Common myeloid progenitor, CD34-positive (primary cell): ENCODE data around the gene SLC23A2.

Experiments
- CTCF ChIA-PET: fragments of 350-600 bp; sonication (Branson Sonifier 250); formaldehyde crosslinking; loops from one replicate; lab custom pipeline; 2021; ENCODE audit warnings: antibody characterized with exemption; lab: Charles Lee
- POLR2A ChIA-PET: fragments of 350-600 bp; sonication (Branson Sonifier 250); formaldehyde crosslinking; loops from one replicate; lab custom pipeline; 2021; ENCODE audit warnings: antibody characterized with exemption; lab: Charles Lee
- DNase-seq, 3 donors: peaks; one replicate each; pipeline versions ENCODE4 v3.0.0 to v3.0.0-alpha.2; 2013
- H3K27ac ChIP-seq, 2 experiments: 1 replicate in 1 of 2; 2 replicates in 1 of 2; pipeline ENCODE4 v1.7.0; 2013; ENCODE audit warnings: inconsistent platforms in 2 of 2, low read length in 2 of 2, mild to moderate bottlenecking in 2 of 2, low read depth in 1 of 2, moderate library complexity in 1 of 2; ENCODE audit not compliant: severe bottlenecking in 2 of 2, insufficient read depth in 1 of 2, poor library complexity in 1 of 2
- H3K27me3 ChIP-seq, 5 experiments: replicated peaks in 2 of 5; 1 replicate in 3 of 5; 2 replicates in 2 of 5; pipeline versions ENCODE4 v1.6.1 to v1.7.0; 2013; ENCODE audit warnings: low read length in 4 of 5, mild to moderate bottlenecking in 2 of 5, moderate library complexity in 2 of 5, inconsistent platforms in 1 of 5; ENCODE audit not compliant: insufficient read depth in 5 of 5, control insufficient read depth in 4 of 5
- H3K36me3 ChIP-seq, 4 experiments: 1 replicate in 2 of 4; 2 replicates in 2 of 4; pipeline versions ENCODE4 v1.6.1 to v1.7.0; 2013; ENCODE audit warnings: low read length in 3 of 4, control low read depth in 1 of 4, mild to moderate bottlenecking in 1 of 4; ENCODE audit not compliant: control insufficient read depth in 4 of 4, insufficient read depth in 4 of 4
- H3K4me1 ChIP-seq, 4 experiments: 1 replicate in 3 of 4; 2 replicates in 1 of 4; pipeline versions ENCODE4 v1.6.1 to v1.7.1; 2013; ENCODE audit warnings: low read length in 3 of 4, mild to moderate bottlenecking in 3 of 4, control low read depth in 1 of 4, inconsistent platforms in 1 of 4, moderate library complexity in 1 of 4; ENCODE audit not compliant: control insufficient read depth in 4 of 4, insufficient read depth in 4 of 4; ENCODE audit errors: control extremely low read depth in 1 of 4
- H3K4me3 ChIP-seq, 7 experiments: 1 replicate in 4 of 7; 2 replicates in 3 of 7; pipeline versions ENCODE4 v1.5.1 to v1.7.0; 2013; ENCODE audit warnings: mild to moderate bottlenecking in 7 of 7, low read length in 6 of 7, moderate library complexity in 6 of 7, inconsistent platforms in 2 of 7, low read depth in 2 of 7, control low read depth in 1 of 7; ENCODE audit not compliant: insufficient read depth in 4 of 7, control insufficient read depth in 1 of 7; ENCODE audit errors: extremely low read depth in 1 of 7
- H3K9me3 ChIP-seq, 5 experiments: 1 replicate in 4 of 5; 2 replicates in 1 of 5; pipeline versions ENCODE4 v1.6.1 to v1.7.1; 2013; ENCODE audit warnings: low read length in 4 of 5, mild to moderate bottlenecking in 2 of 5, inconsistent platforms in 1 of 5, low read depth in 1 of 5, moderate library complexity in 1 of 5; ENCODE audit not compliant: control insufficient read depth in 4 of 5, insufficient read depth in 2 of 5; ENCODE audit errors: control extremely low read depth in 1 of 5
- WGBS: methylation state at CpG from one replicate; pipeline ENCODE4 v1.1.5; 2013; ENCODE audit not compliant: insufficient coverage; 5-methylcytosine and 5-hydroxymethylcytosine counted together

The SLC23A2 gene

DNA sequence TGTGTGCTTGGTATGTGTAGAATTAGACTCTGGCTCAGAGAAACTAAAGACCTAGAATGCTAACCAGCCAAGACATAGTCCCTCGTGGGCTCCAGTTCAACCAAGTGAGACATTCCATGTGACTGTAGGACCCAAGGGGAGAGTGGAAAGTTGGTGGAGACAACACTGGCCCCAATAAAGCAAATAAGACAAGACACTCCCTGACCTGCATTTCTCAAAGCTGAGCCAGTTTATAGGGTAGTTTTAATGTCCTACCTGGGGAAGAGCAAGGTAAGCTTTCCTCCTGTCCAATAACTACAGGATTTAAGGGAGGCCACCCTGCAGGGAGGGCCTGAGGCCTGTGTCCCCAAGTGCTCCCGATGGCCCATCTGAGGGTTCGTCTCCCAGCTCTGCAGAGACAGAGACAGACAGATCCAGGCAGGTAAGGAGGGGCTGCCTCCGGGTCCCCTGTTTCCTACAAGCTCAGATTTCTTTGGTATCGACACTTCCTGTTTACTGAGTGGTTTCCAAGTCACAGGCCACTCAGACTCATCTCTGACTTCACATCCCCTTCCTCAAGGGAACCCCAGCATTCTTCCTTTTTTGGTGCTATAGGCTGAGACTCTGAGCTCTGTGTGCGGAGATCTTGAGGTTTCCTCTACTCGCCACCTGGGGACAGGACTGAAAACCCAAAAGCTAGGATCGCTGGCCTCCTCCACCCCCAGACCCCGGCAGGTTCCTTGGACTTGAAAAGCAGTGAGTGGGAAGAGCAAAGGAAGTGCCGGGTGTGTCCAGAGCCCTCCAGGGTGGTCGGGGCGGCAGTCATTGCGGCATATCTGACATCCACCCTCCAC is 187.2 kb downstream of the SLC23A2 start:
- POLR2A ChIA-PET, result interaction anchor here (1.0 to 1.2 kb wide), 5 partner anchors 17 to 47 kb away, joined by 3 to 10 read pairs (median 3); no protein-coding TSS in a partner anchor
- Histone ChIP-seq H3K4me3 (peak overlapping the region in 6 of 7 experiments; percentile 15 to 67 (median 60)), H3K4me1 (peaks cover 25 to 74% (median 70%) of the 10 kb centered on the region in 4 experiments), H3K27ac (peak overlapping the region; percentile 93 to 95), H3K27me3 (no peaks in the 10 kb centered on the region), H3K36me3 (peaks cover 0 to 37% (median 11%) of the 10 kb centered on the region in 4 experiments), H3K9me3 (no peaks in the 10 kb centered on the region)
- CTCF ChIA-PET, result interaction anchor here (0.7 to 6.6 kb wide), 14 partner anchors 11 to 138 kb away, joined by 3 to 42 read pairs (median 4); no protein-coding TSS in a partner anchor
- peak; percentile 91 to 95 (median 94) for DNase-seq
- 10% methylated on average over 12 of the region's 13 CpGs for WGBS

DNA sequence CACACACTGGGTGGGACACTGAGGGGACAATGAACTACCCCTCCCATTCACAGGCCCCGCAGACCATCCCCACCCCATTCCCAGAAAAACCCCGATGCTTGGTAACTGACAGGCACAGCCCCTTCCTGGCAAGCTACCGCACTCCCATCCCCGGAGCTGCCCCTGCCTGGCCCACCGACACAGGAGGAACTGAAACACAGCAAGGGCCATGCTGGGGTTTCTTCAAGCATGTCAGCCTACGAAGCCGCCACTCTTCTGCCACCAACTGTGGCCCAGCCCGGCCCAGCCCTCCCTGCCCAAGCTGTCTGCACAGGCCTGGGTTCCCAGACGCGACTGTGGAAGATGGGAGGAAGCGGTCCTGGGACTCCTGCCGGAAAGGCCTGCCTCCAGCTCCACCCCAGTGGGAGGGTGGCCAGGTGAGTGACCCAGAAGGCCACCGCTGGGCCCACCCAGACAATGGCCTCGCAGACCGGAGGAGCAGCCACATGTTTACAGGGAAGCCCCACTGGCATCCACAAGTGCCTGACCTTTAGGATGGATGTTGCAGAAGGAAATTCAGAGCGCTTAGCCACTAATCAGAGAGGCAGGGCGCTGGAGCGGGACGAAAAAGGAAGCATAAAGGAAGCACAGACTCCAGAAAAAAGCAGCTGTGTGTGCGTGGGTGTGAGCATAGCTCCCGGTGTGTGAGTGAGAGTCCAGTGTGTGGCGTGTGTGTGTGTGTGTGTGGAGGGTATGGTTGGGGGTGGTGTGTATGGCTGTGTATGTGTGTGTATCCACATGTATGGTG is 188.0 kb downstream of the SLC23A2 start:
- H3K27ac ChIP-seq, result peak overlapping the region; percentile 93 to 95
- peak overlapping the region in 5 of 7 experiments; percentile 11 to 67 (median 34) for H3K4me3 ChIP-seq
- H3K27me3 ChIP-seq, result no peaks in the 10 kb centered on the region
- no peaks in the 10 kb centered on the region for H3K9me3 ChIP-seq
- H3K4me1 ChIP-seq, result peaks cover 31 to 77% (median 75%) of the 10 kb centered on the region in 4 experiments
- 22% methylated on average over 18 of the region's 22 CpGs for WGBS
- POLR2A ChIA-PET, result interaction anchor here (1.1 to 1.2 kb wide), 3 partner anchors 19 to 46 kb away, joined by 3 to 10 read pairs (median 3); no protein-coding TSS in a partner anchor
- CTCF ChIA-PET, result interaction anchor here (0.7 to 6.6 kb wide), 10 partner anchors 10 to 137 kb away, joined by 3 to 42 read pairs (median 4); no protein-coding TSS in a partner anchor
- H3K36me3 ChIP-seq, result peaks cover 0 to 37% (median 6%) of the 10 kb centered on the region in 4 experiments
- DNase-seq, result peak in 2 of 3 donors; percentile 22 to 58

DNA sequence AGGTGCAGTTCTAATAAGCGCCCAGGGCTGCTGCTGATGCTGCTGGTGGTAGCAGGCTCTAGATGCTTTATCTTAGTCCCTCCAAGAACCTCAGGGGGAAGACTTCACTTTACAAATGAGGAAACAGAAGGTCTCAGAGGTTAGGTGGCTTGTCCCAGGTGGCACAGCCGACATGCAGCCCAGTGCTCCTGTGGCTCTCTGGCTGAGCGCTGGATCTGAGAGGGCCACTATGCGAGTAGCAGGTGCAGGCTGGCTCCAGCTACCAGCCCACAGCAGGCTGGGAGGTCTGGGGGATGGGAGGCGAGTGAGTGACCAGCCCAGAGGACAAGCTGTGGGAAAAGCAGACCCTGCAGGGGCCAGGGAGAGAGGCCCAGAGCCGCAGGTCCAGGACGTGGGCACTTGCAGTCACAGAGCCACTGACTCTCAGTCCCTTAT is 188.7 kb downstream of the SLC23A2 start:
- H3K36me3 ChIP-seq, result peaks cover 0 to 39% (median 2%) of the 10 kb centered on the region in 4 experiments
- peak overlapping the region in 4 of 7 experiments; percentile 28 to 61 (median 48) for H3K4me3 ChIP-seq
- POLR2A ChIA-PET, result interaction anchor here (0.5 kb wide), 1 partner anchor 299 kb away, joined by 6 read pairs; no protein-coding TSS in a partner anchor
- H3K27ac ChIP-seq, result peak overlapping the region; percentile 52 to 95
- CTCF ChIA-PET, result interaction anchor here (1.1 to 6.6 kb wide), 5 partner anchors 16 to 143 kb away, joined by 4 to 42 read pairs (median 4); no protein-coding TSS in a partner anchor
- peaks cover 34 to 80% (median 75%) of the 10 kb centered on the region in 4 experiments for H3K4me1 ChIP-seq
- no peaks in the 10 kb centered on the region for H3K9me3 ChIP-seq
- no peaks in the 10 kb centered on the region for H3K27me3 ChIP-seq
- 22% methylated on average over 6 of the region's 7 CpGs for WGBS
- peak; percentile 22 to 82 (median 72) for DNase-seq

DNA sequence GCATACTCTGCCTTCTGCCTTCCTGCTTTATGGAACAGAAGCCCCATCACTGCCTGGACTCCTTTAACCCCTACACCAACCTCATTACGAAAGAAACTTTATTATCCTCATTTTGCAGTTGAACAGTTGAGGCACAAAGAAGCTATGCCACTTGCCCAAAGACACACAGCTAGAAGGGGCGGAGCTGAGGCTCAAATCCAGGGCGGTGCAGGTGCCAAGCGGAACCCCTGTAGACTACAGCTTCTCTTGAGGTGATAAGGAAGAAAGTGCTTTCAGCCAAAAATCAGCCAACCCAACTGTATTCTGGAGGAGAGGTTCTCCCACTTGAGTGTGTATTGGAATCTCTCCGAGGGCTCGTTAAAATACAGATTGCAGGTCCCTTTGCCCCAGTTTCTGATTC is 189.1 kb downstream of the SLC23A2 start:
- Histone ChIP-seq H3K4me1 (peaks cover 34 to 80% (median 75%) of the 10 kb centered on the region in 4 experiments), H3K4me3 (peak overlapping the region in 5 of 7 experiments; percentile 30 to 61 (median 37))

DNA sequence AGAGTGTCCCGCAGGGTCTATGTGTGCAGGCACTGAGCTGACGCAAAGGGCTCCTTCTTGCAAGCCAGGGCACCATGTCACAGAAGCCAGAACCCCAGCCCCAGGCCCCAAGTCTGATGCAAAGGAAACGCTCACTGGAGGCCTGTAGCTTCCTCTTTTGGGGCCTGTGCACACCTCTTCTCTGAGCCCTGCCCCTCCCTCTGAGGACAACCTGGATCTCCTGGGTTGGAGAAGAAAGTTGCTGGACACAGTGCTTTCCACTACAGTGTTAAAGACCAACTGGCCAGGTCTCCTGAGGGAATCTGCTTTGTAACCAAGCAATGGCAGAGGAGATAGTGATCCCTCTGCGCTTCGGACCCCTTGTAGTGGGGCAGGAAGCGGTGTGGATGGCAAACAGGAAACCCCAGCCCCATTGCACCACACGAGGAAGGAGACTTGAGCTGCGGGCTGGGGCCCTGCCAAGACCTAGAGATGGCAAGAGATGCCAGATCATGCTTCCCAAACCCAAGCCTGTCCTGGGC is 189.6 kb downstream of the SLC23A2 start:
- H3K4me3 ChIP-seq, result peak overlapping the region in 6 of 7 experiments; percentile 17 to 61 (median 36)
- POLR2A ChIA-PET, result interaction anchor here (0.6 to 1.3 kb wide), 2 partner anchors 17 to 123 kb away, joined by 3 to 5 read pairs; no protein-coding TSS in a partner anchor
- no peaks in the 10 kb centered on the region for H3K9me3 ChIP-seq
- no peaks in the 10 kb centered on the region for H3K27me3 ChIP-seq
- peaks cover 0 to 33% (median 0%) of the 10 kb centered on the region in 4 experiments for H3K36me3 ChIP-seq
- 0% methylated on average over 7 of the region's 8 CpGs for WGBS
- peak; percentile 94 to 97 (median 97) for DNase-seq
- peak overlapping the region; percentile 52 to 95 for H3K27ac ChIP-seq
- CTCF ChIA-PET, result interaction anchor here (0.7 to 6.6 kb wide), 9 partner anchors 15 to 144 kb away, joined by 3 to 42 read pairs (median 4); no protein-coding TSS in a partner anchor
- peaks cover 34 to 80% (median 75%) of the 10 kb centered on the region in 4 experiments for H3K4me1 ChIP-seq

More for the DNA sequence above, 189.1 kb downstream of the SLC23A2 start:
- no peak for DNase-seq
- WGBS, result 3% methylated on average over 4 of the region's 6 CpGs
- ChIA-PET CTCF (interaction anchor here (1.1 to 6.6 kb wide), 6 partner anchors 15 to 143 kb away, joined by 3 to 42 read pairs (median 4); no protein-coding TSS in a partner anchor), POLR2A (interaction anchor here (0.5 to 1.3 kb wide), 2 partner anchors 17 to 299 kb away, joined by 5 to 6 read pairs; no protein-coding TSS in a partner anchor)
- peak overlapping the region; percentile 52 to 95 for H3K27ac ChIP-seq
- H3K36me3 ChIP-seq, result peaks cover 0 to 36% (median 0%) of the 10 kb centered on the region in 4 experiments
- H3K27me3 ChIP-seq, result no peaks in the 10 kb centered on the region
- H3K9me3 ChIP-seq, result no peaks in the 10 kb centered on the region

DNA sequence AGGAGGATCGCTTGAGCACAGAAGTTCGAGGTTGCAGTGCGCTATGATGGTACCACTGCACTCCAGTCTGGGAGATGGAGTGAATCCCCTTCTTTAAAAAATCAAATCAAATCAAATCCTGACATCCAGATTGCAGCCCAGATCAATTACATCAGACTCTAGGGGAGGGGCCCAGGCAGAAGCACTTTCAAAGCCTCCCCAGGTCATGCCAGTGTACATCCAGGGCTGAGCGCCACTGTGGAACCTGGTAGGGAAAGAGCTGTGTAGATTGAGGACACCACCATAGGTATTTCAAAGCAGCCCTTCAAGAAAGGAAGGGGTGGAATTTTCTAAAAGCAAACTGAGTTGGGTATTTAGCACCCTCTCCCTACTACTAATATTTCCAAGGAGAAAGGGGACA is 190.1 kb downstream of the SLC23A2 start:
- WGBS, result 95% methylated on average over 4 of the region's 4 CpGs
- POLR2A ChIA-PET, result interaction anchor here (0.6 to 1.3 kb wide), 2 partner anchors 16 to 124 kb away, joined by 3 to 5 read pairs; no protein-coding TSS in a partner anchor
- peak overlapping the region; percentile 52 to 95 for H3K27ac ChIP-seq

More for the DNA sequence above, 190.1 kb downstream of the SLC23A2 start:
- Histone ChIP-seq H3K9me3 (no peaks in the 10 kb centered on the region), H3K4me3 (peak overlapping the region in 5 of 7 experiments; percentile 30 to 61 (median 37)), H3K27me3 (no peaks in the 10 kb centered on the region), H3K4me1 (peaks cover 34 to 80% (median 77%) of the 10 kb centered on the region in 4 experiments), H3K36me3 (peaks cover 0 to 36% (median 0%) of the 10 kb centered on the region in 4 experiments)
- DNase-seq, result no peak
- CTCF ChIA-PET, result interaction anchor here (0.7 to 6.6 kb wide), 8 partner anchors 14 to 144 kb away, joined by 3 to 42 read pairs (median 4); no protein-coding TSS in a partner anchor
